ENCODE results near the gene ATP2B2. TPM values are rescaled to one million over a fixed set of nuclear protein-coding genes. Genes with fewer than 3 reads are reported as not detected.

Gene ATP2B2
- total and polyA plus RNA-seq, 2 of the 8 experiments (the other 6 are each of a cell fraction or from before 2014, with no cell fraction given), result 0.14 to 1.2 TPM

- Histone ChIP-seq H3K79me2 (ENCODE audit: control insufficient read depth in 1 of 2, insufficient read depth in 2 of 2, low read length in 2 of 2) (no peaks in the 10 kb centered on the region), H3K79me1 (ENCODE audit: low read depth, low read length) (no peaks in the 10 kb centered on the region), H2AFZ (ENCODE audit: low read length) (no peak overlapping the region), H3K4me3 (ENCODE audit: extremely low read depth in 1 of 4, insufficient read depth in 2 of 4, low read depth in 3 of 4, low read length in 4 of 4) (no peak overlapping the region), H3K14ac (ENCODE audit: insufficient read length) (no peak overlapping the region), H4K20me1 (replicated peaks in 1 of 2; ENCODE audit: control insufficient read depth in 1 of 2, insufficient read depth in 2 of 2, low read length in 2 of 2) (no peaks in the 10 kb centered on the region), H3K27ac (ENCODE audit: low read depth, low read length) (no peak overlapping the region), H3K4me1 (replicated peaks in 1 of 4; ENCODE audit: control insufficient read depth in 3 of 4, insufficient read depth in 4 of 4, low read length in 3 of 4) (peaks cover 0 to 5% (median 0%) of the 10 kb centered on the region in 4 experiments; a peak in 4 of 7 replicates), H3K18ac (ENCODE audit: extremely low read depth, low read length) (no peak overlapping the region), H2BK20ac (ENCODE audit: low read length) (no peak overlapping the region), H4K8ac (ENCODE audit: extremely low read depth, insufficient read depth, low read length) (no peak overlapping the region), H2BK120ac (replicated peaks; ENCODE audit: low read depth, low read length) (no peak overlapping the region), H3K36me3 (ENCODE audit: control insufficient read depth in 2 of 4, insufficient read depth in 4 of 4, low read length in 3 of 4) (no peaks in the 10 kb centered on the region), H3K9me3 (ENCODE audit: insufficient read depth in 2 of 2, low read depth in 1 of 2, low read length in 1 of 2) (no peaks in the 10 kb centered on the region), H4K91ac (replicated peaks; ENCODE audit: insufficient read length, low read length) (no peak overlapping the region), H2BK5ac (ENCODE audit: low read depth, low read length) (no peak overlapping the region), H3K27me3 (replicated peaks in 1 of 4; ENCODE audit: control insufficient read depth in 3 of 4, extremely low read depth in 1 of 4, insufficient read depth in 3 of 4, low read length in 3 of 4) (no peaks in the 10 kb centered on the region; a peak in 1 of 7 replicates), H2AK5ac (ENCODE audit: low read depth, low read length) (no peak overlapping the region), H3K56ac (replicated peaks; ENCODE audit: insufficient read length, low read depth, low read length) (no peak overlapping the region), H3K9ac (replicated peaks in 1 of 4; ENCODE audit: extremely low read depth in 1 of 4, low read depth in 3 of 4, low read length in 3 of 4) (no peak overlapping the region), H2BK15ac (ENCODE audit: low read length) (no peak overlapping the region), H3K4ac (replicated peaks; ENCODE audit: insufficient read length, low read depth, low read length) (no peak overlapping the region), H3K23me2 (ENCODE audit: low read depth, low read length) (no peaks in the 10 kb centered on the region), H3K4me2 (ENCODE audit: insufficient read depth in 1 of 2, low read depth in 2 of 2, low read length in 2 of 2) (no peak overlapping the region), H2BK12ac (ENCODE audit: low read depth, low read length) (no peak overlapping the region), H3K23ac (ENCODE audit: insufficient read length) (no peak overlapping the region), H4K5ac (ENCODE audit: insufficient read length, low read depth, low read length) (no peak overlapping the region)
- DNase-seq (ENCODE audit: low read depth in 1 of 2, low spot score in 2 of 2) (no peak), FAIRE-seq (no peak)
- ChIA-PET POLR2A (ENCODE audit: partially characterized antibody) (no interaction called here), CTCF (ENCODE audit: partially characterized antibody) (interaction anchor here (0.8 to 3.2 kb wide), 14 partner anchors 8 to 223 kb away, joined by 3 to 13 read pairs (median 3); no protein-coding TSS in a partner anchor)
- WGBS, 2 experiments (ENCODE audit: extremely low coverage in 1 of 2, insufficient coverage in 1 of 2, insufficient read length in 1 of 2, insufficient replicate concordance in 2 of 2, low coverage in 1 of 2, low lambda C conversion rate in 2 of 2, missing lambda C conversion rate in 1 of 2), result 87% methylated on average over 3 of the region's 3 CpGs; no CpG with 5 or more reads in 1 of the 2 experiments
- TF ChIP-seq PHF8 (conservative IDR thresholded peaks at IDR 0.05; ENCODE audit: low read depth, low read length) (no peak), ATF3 (IDR thresholded peaks at IDR 0.05; ENCODE audit: insufficient read depth, low read depth, low read length) (no peak), RFX5 (IDR thresholded peaks at IDR 0.05; ENCODE audit: borderline replicate concordance, low read depth, low read length) (no peak), EGR1 (IDR thresholded peaks at IDR 0.05; ENCODE audit: borderline replicate concordance, low read depth, low read length) (no peak), CTBP2 (IDR thresholded peaks at IDR 0.05; ENCODE audit: borderline replicate concordance, insufficient read depth, insufficient read length, low read length) (no peak)
These were observed 10.0 kb upstream of the ATP2B2 start for GRCh38 chr3:10515396-10515795.

Measured in H1 (cell line).